GM19328 (cell line): ENCODE measurements around the gene PNPLA3.
A peak's percentile ranks its signal among the peaks of the same experiment; 100 is the strongest.

Source experiments
- ATAC-seq: cut with Tn5 transposase; IDR thresholded peaks from one replicate; pipeline ENCODE4 v1.9.1; 2021; ENCODE audit warnings: mild to moderate bottlenecking, moderate library complexity; ENCODE audit not compliant: unreplicated experiment

Gene PNPLA3

GRCh38 chr22:43921370-43921769 lies 2.2 kb upstream of the PNPLA3 start:
- ATAC-seq: no peak

- no peak for ATAC-seq
Observed at GRCh38 chr22:43922123-43922522, 1.5 kb upstream of the PNPLA3 start.

- ATAC-seq: no peak
Observed at GRCh38 chr22:43923191-43923590, 414 bp upstream of the PNPLA3 start.

- no peak for ATAC-seq
Observed at GRCh38 chr22:43924877-43925276, 1.3 kb downstream of the PNPLA3 start.

GRCh38 chr22:43925433-43926348 lies 2.1 kb downstream of the PNPLA3 start:
- ATAC-seq: no peak

- ATAC-seq: no peak
Observed at GRCh38 chr22:43926349-43926710, 2.7 kb downstream of the PNPLA3 start.

GRCh38 chr22:43928468-43928867 lies 4.9 kb downstream of the PNPLA3 start:
- ATAC-seq: no peak

- ATAC-seq: no peak
Observed at GRCh38 chr22:43928908-43929307, 5.3 kb downstream of the PNPLA3 start.

- no peak for ATAC-seq
Observed at GRCh38 chr22:43931771-43932170, 8.2 kb downstream of the PNPLA3 start.

GRCh38 chr22:43941449-43941848 lies 17.8 kb downstream of the PNPLA3 start:
- no peak for ATAC-seq

GRCh38 chr22:43944670-43945430 lies 21.2 kb downstream of the PNPLA3 start:
- no peak for ATAC-seq

GRCh38 chr22:43945632-43946383 lies 22.2 kb downstream of the PNPLA3 start:
- ATAC-seq: no peak

GRCh38 chr22:43946384-43946667 lies 22.7 kb downstream of the PNPLA3 start:
- ATAC-seq: no peak

- ATAC-seq: no peak
Observed at GRCh38 chr22:43948836-43949406, 25.3 kb downstream of the PNPLA3 start.

GRCh38 chr22:43951391-43951790 lies 27.8 kb downstream of the PNPLA3 start:
- ATAC-seq: no peak

GRCh38 chr22:43951966-43952365 lies 28.4 kb downstream of the PNPLA3 start:
- no peak for ATAC-seq

- ATAC-seq: no peak
Observed at GRCh38 chr22:43953988-43954785, 30.6 kb downstream of the PNPLA3 start.

GRCh38 chr22:43955040-43955882 lies 31.7 kb downstream of the PNPLA3 start, which contains the start of gene SAMM50:
Gene SAMM50 (plus strand): TSS chr22:43955442. CDS start chr22:43955578, 136 bp downstream.
- peak; percentile 93 for ATAC-seq
